ENCODE measurements around the gene TAF1C.

Gene TAF1C

GRCh38 chr16:84144859-84145639 is 41.8 kb downstream of the TAF1C start, which contains the start of the genes DNAAF1 and HSDL1:
Gene DNAAF1, plus strand, starts transcription at chr16:84145308. Its CDS starts 133 bp downstream, at chr16:84145441.
Gene HSDL1, minus strand, starts transcription at chr16:84145177. Its CDS starts 13,856 bp downstream, at chr16:84131321.
- Histone ChIP-seq H3K27me3 (ENCODE audit: control insufficient read depth, insufficient read depth, low read length) (peaks cover 12% of the 10 kb centered on the region), H3K4me3 (ENCODE audit: low read length) (peak within 1 kb of the TSS; percentile 88), H3K9me3 (ENCODE audit: control insufficient read depth, low read depth, low read length) (no peaks in the 10 kb centered on the region), H3K9ac (ENCODE audit: low read length) (peak within 1 kb of the TSS; percentile 60), H3K4me1 (ENCODE audit: control insufficient read depth, low read depth, low read length) (no peaks in the 10 kb centered on the region), H3K27ac (ENCODE audit: low read length) (no peak within 1 kb of the TSS), H3K36me3 (ENCODE audit: control insufficient read depth, low read depth, low read length) (no peaks in the 10 kb centered on the region)

- H3K27me3 ChIP-seq (ENCODE audit: control insufficient read depth, insufficient read depth, low read length) = peaks cover 12% of the 10 kb centered on the region
- H3K27ac ChIP-seq (ENCODE audit: low read length) = no peak overlapping the region
- peak overlapping the region; percentile 88 for H3K4me3 ChIP-seq (ENCODE audit: low read length)
- H3K4me1 ChIP-seq (ENCODE audit: control insufficient read depth, low read depth, low read length) = peaks cover 4% of the 10 kb centered on the region
- H3K9me3 ChIP-seq (ENCODE audit: control insufficient read depth, low read depth, low read length) = no peaks in the 10 kb centered on the region
- H3K9ac ChIP-seq (ENCODE audit: low read length) = peak overlapping the region; percentile 60
- no peaks in the 10 kb centered on the region for H3K36me3 ChIP-seq (ENCODE audit: control insufficient read depth, low read depth, low read length)
These were observed 42.5 kb downstream of the TAF1C start for GRCh38 chr16:84144209-84144858.

- Histone ChIP-seq H3K4me3 (ENCODE audit: low read length) (peak overlapping the region; percentile 88), H3K27ac (ENCODE audit: low read length) (no peak overlapping the region), H3K27me3 (ENCODE audit: control insufficient read depth, insufficient read depth, low read length) (peaks cover 12% of the 10 kb centered on the region), H3K9ac (ENCODE audit: low read length) (peak overlapping the region; percentile 60), H3K36me3 (ENCODE audit: control insufficient read depth, low read depth, low read length) (no peaks in the 10 kb centered on the region), H3K9me3 (ENCODE audit: control insufficient read depth, low read depth, low read length) (no peaks in the 10 kb centered on the region), H3K4me1 (ENCODE audit: control insufficient read depth, low read depth, low read length) (peaks cover 8% of the 10 kb centered on the region)
These were observed 43.1 kb downstream of the TAF1C start for GRCh38 chr16:84143784-84144199.

- Histone ChIP-seq H3K27me3 (ENCODE audit: control insufficient read depth, insufficient read depth, low read length) (peaks cover 12% of the 10 kb centered on the region), H3K36me3 (ENCODE audit: control insufficient read depth, low read depth, low read length) (no peaks in the 10 kb centered on the region), H3K27ac (ENCODE audit: low read length) (no peak overlapping the region), H3K9ac (ENCODE audit: low read length) (no peak overlapping the region), H3K4me3 (ENCODE audit: low read length) (no peak overlapping the region), H3K9me3 (ENCODE audit: control insufficient read depth, low read depth, low read length) (no peaks in the 10 kb centered on the region), H3K4me1 (ENCODE audit: control insufficient read depth, low read depth, low read length) (peaks cover 13% of the 10 kb centered on the region)
These were observed 43.8 kb downstream of the TAF1C start for GRCh38 chr16:84143081-84143480.

- Histone ChIP-seq H3K27me3 (ENCODE audit: control insufficient read depth, insufficient read depth, low read length) (peaks cover 8% of the 10 kb centered on the region), H3K9me3 (ENCODE audit: control insufficient read depth, low read depth, low read length) (no peaks in the 10 kb centered on the region), H3K4me1 (ENCODE audit: control insufficient read depth, low read depth, low read length) (peaks cover 17% of the 10 kb centered on the region), H3K27ac (ENCODE audit: low read length) (no peak overlapping the region), H3K9ac (ENCODE audit: low read length) (no peak overlapping the region), H3K36me3 (ENCODE audit: control insufficient read depth, low read depth, low read length) (no peaks in the 10 kb centered on the region), H3K4me3 (ENCODE audit: low read length) (no peak overlapping the region)
These were observed 45.6 kb downstream of the TAF1C start for GRCh38 chr16:84141143-84141670.

GRCh38 chr16:84139628-84140258 is 47.1 kb downstream of the TAF1C start:
- H3K9me3 ChIP-seq (ENCODE audit: control insufficient read depth, low read depth, low read length) = no peaks in the 10 kb centered on the region
- no peak overlapping the region for H3K4me3 ChIP-seq (ENCODE audit: low read length)
- no peak overlapping the region for H3K27ac ChIP-seq (ENCODE audit: low read length)
- H3K36me3 ChIP-seq (ENCODE audit: control insufficient read depth, low read depth, low read length) = no peaks in the 10 kb centered on the region
- H3K4me1 ChIP-seq (ENCODE audit: control insufficient read depth, low read depth, low read length) = peaks cover 17% of the 10 kb centered on the region
- no peak overlapping the region for H3K9ac ChIP-seq (ENCODE audit: low read length)
- H3K27me3 ChIP-seq (ENCODE audit: control insufficient read depth, insufficient read depth, low read length) = no peaks in the 10 kb centered on the region

- H3K27me3 ChIP-seq (ENCODE audit: control insufficient read depth, insufficient read depth, low read length) = no peaks in the 10 kb centered on the region
- H3K9me3 ChIP-seq (ENCODE audit: control insufficient read depth, low read depth, low read length) = no peaks in the 10 kb centered on the region
- H3K4me1 ChIP-seq (ENCODE audit: control insufficient read depth, low read depth, low read length) = peaks cover 17% of the 10 kb centered on the region
- H3K27ac ChIP-seq (ENCODE audit: low read length) = peak overlapping the region; percentile 14
- H3K4me3 ChIP-seq (ENCODE audit: low read length) = peak overlapping the region; percentile 0
- H3K9ac ChIP-seq (ENCODE audit: low read length) = no peak overlapping the region
- no peaks in the 10 kb centered on the region for H3K36me3 ChIP-seq (ENCODE audit: control insufficient read depth, low read depth, low read length)
These were observed 47.8 kb downstream of the TAF1C start for GRCh38 chr16:84138824-84139627.

- no peaks in the 10 kb centered on the region for H3K9me3 ChIP-seq (ENCODE audit: control insufficient read depth, low read depth, low read length)
- peak overlapping the region; percentile 14 for H3K27ac ChIP-seq (ENCODE audit: low read length)
- H3K27me3 ChIP-seq (ENCODE audit: control insufficient read depth, insufficient read depth, low read length) = no peaks in the 10 kb centered on the region
- H3K36me3 ChIP-seq (ENCODE audit: control insufficient read depth, low read depth, low read length) = no peaks in the 10 kb centered on the region
- peaks cover 17% of the 10 kb centered on the region for H3K4me1 ChIP-seq (ENCODE audit: control insufficient read depth, low read depth, low read length)
- no peak overlapping the region for H3K9ac ChIP-seq (ENCODE audit: low read length)
- peak overlapping the region; percentile 0 for H3K4me3 ChIP-seq (ENCODE audit: low read length)
These were observed 48.4 kb downstream of the TAF1C start for GRCh38 chr16:84138500-84138823.

GRCh38 chr16:84137769-84138357 is 49.0 kb downstream of the TAF1C start:
- H3K4me3 ChIP-seq (ENCODE audit: low read length) = no peak overlapping the region
- H3K27ac ChIP-seq (ENCODE audit: low read length) = no peak overlapping the region
- H3K9me3 ChIP-seq (ENCODE audit: control insufficient read depth, low read depth, low read length) = no peaks in the 10 kb centered on the region
- H3K27me3 ChIP-seq (ENCODE audit: control insufficient read depth, insufficient read depth, low read length) = no peaks in the 10 kb centered on the region
- peaks cover 17% of the 10 kb centered on the region for H3K4me1 ChIP-seq (ENCODE audit: control insufficient read depth, low read depth, low read length)
- H3K9ac ChIP-seq (ENCODE audit: low read length) = no peak overlapping the region
- H3K36me3 ChIP-seq (ENCODE audit: control insufficient read depth, low read depth, low read length) = no peaks in the 10 kb centered on the region

- no peak overlapping the region for H3K27ac ChIP-seq (ENCODE audit: low read length)
- no peaks in the 10 kb centered on the region for H3K36me3 ChIP-seq (ENCODE audit: control insufficient read depth, low read depth, low read length)
- H3K4me3 ChIP-seq (ENCODE audit: low read length) = no peak overlapping the region
- no peaks in the 10 kb centered on the region for H3K27me3 ChIP-seq (ENCODE audit: control insufficient read depth, insufficient read depth, low read length)
- H3K9me3 ChIP-seq (ENCODE audit: control insufficient read depth, low read depth, low read length) = no peaks in the 10 kb centered on the region
- H3K4me1 ChIP-seq (ENCODE audit: control insufficient read depth, low read depth, low read length) = peaks cover 21% of the 10 kb centered on the region
- H3K9ac ChIP-seq (ENCODE audit: low read length) = no peak overlapping the region
These were observed 49.6 kb downstream of the TAF1C start for GRCh38 chr16:84137287-84137686.

Measured in iPS-18a (cell line).